GM12878 (cell line): Measurements from ENCODE around the gene SLC43A1.

ENCODE experiments used
- EP300 ChIP-seq, 2 experiments: fragments of 150-350 bp in 1 of 2; IDR thresholded peaks; 2 replicates each; pipeline ENCODE4 v1.6.1; 2011 to 2012; ENCODE audit warnings: low read depth in 2 of 2, low read length in 2 of 2, borderline replicate concordance in 1 of 2, improper control_type of control experiment in 1 of 2, inconsistent platforms in 1 of 2; ENCODE audit not compliant: control insufficient read depth in 1 of 2
- EZH2 ChIP-seq: IDR thresholded peaks from 2 replicates; pipeline ENCODE4 v1.6.1; 2012; ENCODE audit warnings: low read depth, mild to moderate bottlenecking, control low read depth, inconsistent platforms, low read length, borderline replicate concordance; ENCODE audit not compliant: control insufficient read depth
- MXI1 ChIP-seq: fragments of 150-350 bp; IDR thresholded peaks from 2 replicates; pipeline ENCODE4 v1.6.1; 2011; ENCODE audit warnings: low read depth, mild to moderate bottlenecking, inconsistent platforms, low read length, improper control_type of control experiment
- POLR2A ChIP-seq: IDR thresholded peaks from 2 replicates; pipeline ENCODE4 v1.6.1; 2011; ENCODE audit warnings: low read depth, mild to moderate bottlenecking, low read length
- TF ChIP-seq, protein P1 (sequence below), 3 experiments: IDR thresholded peaks in 2 of 3; conservative IDR thresholded peaks in 1 of 3; 2 replicates each; pipeline ENCODE4 v1.5.1; 2011; ENCODE audit warnings: low read depth in 3 of 3, low read length in 3 of 3, mild to moderate bottlenecking in 3 of 3, control low read depth in 2 of 3, moderate library complexity in 2 of 3, inconsistent platforms in 1 of 3, mixed read lengths in 1 of 3; ENCODE audit not compliant: control insufficient read depth in 2 of 3, insufficient read depth in 1 of 3; ENCODE audit errors: extremely low read depth in 1 of 3
- TF ChIP-seq, protein P2 (sequence below): fragments of 450-650 bp; formaldehyde crosslinking; IDR thresholded peaks from 2 replicates; pipeline ENCODE4 v1.5.0; 2022; ENCODE audit warnings: mild to moderate bottlenecking, missing genetic modification characterization

DNA sequence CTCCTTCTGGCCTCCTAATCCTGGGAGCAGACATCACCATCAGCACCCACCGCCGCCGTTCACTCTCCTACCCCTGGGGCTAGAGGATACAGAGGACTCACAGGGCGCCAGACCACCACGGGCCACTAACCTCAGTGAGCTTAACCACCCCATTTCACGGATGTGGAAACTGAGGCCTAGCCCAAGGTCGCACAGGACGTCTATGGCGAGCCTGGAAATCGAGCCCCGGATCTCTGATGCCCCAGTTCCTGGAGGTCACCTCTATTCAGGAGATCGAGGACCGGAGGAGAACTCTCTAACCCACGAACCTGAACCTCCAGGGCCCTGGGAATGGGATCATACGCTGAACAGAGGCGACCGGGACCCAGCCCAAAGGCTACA is 14.7 kb upstream of the SLC43A1 start:
- TF ChIP-seq, protein P1, sequence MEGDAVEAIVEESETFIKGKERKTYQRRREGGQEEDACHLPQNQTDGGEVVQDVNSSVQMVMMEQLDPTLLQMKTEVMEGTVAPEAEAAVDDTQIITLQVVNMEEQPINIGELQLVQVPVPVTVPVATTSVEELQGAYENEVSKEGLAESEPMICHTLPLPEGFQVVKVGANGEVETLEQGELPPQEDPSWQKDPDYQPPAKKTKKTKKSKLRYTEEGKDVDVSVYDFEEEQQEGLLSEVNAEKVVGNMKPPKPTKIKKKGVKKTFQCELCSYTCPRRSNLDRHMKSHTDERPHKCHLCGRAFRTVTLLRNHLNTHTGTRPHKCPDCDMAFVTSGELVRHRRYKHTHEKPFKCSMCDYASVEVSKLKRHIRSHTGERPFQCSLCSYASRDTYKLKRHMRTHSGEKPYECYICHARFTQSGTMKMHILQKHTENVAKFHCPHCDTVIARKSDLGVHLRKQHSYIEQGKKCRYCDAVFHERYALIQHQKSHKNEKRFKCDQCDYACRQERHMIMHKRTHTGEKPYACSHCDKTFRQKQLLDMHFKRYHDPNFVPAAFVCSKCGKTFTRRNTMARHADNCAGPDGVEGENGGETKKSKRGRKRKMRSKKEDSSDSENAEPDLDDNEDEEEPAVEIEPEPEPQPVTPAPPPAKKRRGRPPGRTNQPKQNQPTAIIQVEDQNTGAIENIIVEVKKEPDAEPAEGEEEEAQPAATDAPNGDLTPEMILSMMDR (IDR thresholded peaks at IDR 0.05 in 2 of 3, conservative IDR thresholded peaks at IDR 0.05 in 1 of 3; ENCODE audit: control insufficient read depth in 2 of 3, extremely low read depth in 1 of 3, insufficient read depth in 1 of 3, low read depth in 3 of 3, low read length in 3 of 3) = no peak
- TF ChIP-seq POLR2A = no peak
- TF ChIP-seq, protein P2, sequence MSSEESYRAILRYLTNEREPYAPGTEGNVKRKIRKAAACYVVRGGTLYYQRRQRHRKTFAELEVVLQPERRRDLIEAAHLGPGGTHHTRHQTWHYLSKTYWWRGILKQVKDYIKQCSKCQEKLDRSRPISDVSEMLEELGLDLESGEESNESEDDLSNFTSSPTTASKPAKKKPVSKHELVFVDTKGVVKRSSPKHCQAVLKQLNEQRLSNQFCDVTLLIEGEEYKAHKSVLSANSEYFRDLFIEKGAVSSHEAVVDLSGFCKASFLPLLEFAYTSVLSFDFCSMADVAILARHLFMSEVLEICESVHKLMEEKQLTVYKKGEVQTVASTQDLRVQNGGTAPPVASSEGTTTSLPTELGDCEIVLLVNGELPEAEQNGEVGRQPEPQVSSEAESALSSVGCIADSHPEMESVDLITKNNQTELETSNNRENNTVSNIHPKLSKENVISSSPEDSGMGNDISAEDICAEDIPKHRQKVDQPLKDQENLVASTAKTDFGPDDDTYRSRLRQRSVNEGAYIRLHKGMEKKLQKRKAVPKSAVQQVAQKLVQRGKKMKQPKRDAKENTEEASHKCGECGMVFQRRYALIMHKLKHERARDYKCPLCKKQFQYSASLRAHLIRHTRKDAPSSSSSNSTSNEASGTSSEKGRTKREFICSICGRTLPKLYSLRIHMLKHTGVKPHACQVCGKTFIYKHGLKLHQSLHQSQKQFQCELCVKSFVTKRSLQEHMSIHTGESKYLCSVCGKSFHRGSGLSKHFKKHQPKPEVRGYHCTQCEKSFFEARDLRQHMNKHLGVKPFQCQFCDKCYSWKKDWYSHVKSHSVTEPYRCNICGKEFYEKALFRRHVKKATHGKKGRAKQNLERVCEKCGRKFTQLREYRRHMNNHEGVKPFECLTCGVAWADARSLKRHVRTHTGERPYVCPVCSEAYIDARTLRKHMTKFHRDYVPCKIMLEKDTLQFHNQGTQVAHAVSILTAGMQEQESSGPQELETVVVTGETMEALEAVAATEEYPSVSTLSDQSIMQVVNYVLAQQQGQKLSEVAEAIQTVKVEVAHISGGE (CRISPR knock-in tag) = no peak
- TF ChIP-seq MXI1 = no peak
- TF ChIP-seq EZH2 = no peak
- TF ChIP-seq EP300 (IDR thresholded peaks at IDR 0.05; ENCODE audit: borderline replicate concordance in 1 of 2, control insufficient read depth in 1 of 2, low read depth in 2 of 2, low read length in 2 of 2) = no peak
